GM19468 (cell line): ENCODE results near the gene SLC38A1.

Source experiments
- ATAC-seq: cut with Tn5 transposase; IDR thresholded peaks from one replicate; pipeline ENCODE4 v1.9.1; 2021; ENCODE audit warnings: mild to moderate bottlenecking, moderate library complexity, moderate number of reproducible peaks; ENCODE audit not compliant: unreplicated experiment; ENCODE audit errors: extremely low read depth

The SLC38A1 gene

DNA sequence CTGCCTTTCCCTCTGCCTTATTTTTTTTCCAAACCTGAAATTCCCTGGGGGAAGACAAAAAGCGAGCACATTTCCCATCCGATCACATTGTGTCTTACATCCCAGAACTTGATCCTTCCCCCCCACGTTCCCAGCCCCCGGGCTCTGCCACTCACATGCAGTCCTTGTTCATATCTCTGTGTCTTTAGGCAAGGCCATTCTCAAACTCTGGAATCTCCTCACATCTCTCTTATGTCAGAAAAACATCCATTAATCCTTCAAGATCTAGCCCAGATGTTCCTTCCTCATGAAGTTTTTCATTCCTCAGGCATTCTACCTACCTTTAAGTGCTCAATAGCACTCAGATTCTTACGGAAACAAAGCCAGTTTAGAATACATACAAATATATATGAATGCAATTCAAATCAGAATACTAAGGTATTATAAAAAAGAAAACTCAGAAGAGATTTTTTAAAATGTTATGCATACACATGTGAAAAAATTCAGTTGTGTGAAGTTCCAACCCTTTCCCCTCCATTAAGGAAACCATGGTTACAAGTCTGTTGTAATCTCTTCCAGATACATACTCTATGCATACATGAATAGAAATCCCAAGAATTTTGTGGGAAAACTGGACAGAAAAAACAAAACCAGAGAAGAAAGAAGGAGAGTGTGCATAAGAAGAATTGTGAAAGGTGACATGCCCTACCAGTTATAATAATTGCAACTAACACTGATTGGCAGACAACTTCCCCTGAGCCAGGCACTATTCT is 120.3 kb downstream of the SLC38A1 start:
- ATAC-seq = no peak

DNA sequence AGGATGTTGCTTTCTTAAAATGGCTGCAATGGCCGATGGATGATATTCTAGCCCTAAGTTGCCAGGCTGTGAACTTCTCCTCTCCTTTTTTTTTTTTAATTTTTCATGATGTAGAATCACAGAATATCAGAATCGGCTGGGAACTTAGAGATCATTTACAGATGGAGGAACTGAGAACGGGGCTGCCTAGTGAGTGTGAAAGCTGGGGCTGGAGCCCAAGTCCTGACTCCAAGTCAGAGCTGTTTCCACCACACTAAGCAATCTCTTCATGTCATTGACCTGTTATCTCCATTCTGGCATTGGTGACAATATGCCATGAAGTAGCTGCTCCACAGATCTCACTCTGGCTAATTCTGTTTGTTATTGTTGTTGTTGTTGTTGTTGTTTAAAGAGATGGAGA is 121.7 kb downstream of the SLC38A1 start:
- no peak for ATAC-seq

DNA sequence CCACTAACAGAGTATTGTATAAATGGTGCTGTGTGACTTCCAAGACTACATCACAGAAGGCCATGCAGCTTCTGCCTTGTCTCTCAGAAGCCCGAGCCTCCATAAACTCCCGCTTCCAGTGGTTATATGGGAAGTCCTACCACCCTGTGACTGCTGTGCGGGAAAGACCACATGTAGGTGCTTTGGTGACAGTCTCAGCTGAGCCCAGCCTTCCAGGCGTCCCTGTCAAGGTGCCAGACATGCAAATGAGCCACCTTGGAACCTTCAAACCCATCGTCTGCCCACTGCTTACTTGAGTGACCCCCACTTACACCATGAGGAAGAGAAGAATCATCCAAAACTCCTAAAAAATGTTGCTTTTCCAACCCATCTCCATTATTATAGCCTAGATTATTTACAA is 123.0 kb downstream of the SLC38A1 start:
- ATAC-seq = no peak

DNA sequence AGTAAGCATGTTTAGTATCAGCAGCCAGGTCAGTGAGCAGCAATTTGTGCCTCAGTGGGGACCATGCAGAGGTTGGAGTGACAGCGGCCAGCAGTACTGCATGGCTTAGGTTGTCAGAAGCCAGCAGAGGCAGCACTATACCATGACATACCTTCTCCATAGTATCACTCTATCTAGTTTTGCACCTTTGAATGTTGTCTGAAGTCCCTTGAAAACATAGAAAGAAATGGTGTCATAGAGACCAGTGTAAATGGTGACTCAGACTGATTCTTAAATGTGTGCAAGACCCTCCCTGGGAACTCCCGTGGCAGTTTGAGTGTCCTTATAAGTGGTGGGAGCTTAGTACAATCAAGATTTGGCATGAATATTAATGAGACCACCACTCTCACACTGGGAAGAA is 124.4 kb downstream of the SLC38A1 start:
- ATAC-seq = no peak

DNA sequence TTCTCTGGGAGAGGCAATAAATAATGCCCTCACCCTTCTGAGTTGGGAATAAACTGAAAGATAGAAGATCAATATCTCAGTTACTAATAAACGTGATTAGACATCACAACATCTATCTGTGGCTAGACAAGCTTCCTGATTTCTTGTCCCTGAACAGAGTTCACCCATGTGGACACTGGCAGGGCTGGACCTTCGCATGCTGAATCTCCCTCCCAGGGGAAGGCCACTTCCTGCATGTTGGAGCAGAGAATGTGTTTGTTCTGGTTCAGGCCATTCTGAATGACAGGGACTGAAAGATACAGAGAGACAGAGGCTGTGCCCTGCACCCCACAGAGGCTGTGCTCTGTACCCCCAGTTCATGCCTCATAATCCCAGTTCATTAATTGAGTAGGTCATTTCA is 132.6 kb downstream of the SLC38A1 start:
- no peak for ATAC-seq

DNA sequence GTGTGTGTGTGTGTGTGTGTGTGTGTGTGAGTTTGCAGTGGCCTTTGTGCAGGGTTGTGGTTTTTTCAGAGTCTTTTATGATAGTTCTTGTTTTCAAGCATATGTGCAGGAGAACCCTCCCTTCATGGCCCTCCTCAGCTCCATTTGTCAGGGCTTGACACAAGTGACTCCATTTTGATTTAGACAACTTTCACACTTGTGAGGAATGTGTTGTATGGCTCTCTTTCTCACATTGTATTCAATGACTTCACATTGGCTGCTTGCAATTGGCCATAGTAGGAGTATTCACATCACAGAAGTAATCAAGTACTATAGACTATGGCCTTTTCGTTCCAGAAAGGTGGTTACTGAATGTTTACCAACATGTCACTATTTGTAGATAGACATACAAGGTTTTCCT is 133.1 kb downstream of the SLC38A1 start:
- ATAC-seq = no peak

DNA sequence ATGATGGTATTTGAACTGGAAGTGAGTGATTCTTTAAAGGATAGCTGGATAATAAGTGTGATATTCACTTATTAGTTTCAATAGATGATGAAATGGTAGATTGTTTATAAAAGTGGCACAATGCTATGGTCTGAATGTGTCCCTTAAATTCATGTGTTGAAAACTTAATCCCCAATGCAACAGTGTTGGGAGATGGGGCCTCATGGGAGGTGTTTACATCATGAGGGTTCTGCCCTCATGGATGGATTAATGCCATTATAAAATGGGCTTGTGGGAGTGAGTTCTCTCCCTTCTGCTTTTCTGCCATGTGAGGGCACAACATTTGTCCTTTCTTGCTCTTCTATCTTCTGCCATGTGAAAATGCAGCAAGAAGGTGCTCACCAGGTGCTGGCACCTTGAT is 134.0 kb downstream of the SLC38A1 start:
- no peak for ATAC-seq

DNA sequence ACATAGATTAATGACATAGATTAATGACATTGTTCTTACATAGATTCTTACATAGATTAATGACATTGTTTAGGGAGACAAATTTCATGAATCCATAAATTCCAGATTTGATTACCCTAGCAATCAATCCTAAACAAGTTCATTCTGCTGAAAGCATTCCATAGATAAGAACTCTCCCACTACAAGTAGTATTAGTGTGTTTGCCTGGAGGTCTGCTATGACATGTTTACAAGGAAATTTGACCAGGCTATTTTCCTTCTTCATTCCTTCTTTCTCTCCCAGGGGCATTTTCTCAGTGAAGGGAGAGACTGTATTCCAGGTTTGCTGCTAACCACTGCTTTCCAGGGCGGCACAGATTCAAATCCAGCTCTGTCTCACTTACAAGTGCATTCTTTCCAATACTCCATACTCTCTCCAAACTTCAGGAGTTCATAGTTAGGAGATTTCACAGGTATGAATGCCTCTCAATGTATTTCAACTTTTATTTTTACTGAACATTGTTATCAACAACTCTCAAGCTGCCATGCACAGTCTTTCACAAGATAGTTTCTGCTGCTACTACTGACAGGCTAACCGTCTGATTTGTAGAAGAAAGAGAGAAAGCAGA is 134.5 kb downstream of the SLC38A1 start:
- ATAC-seq = no peak

DNA sequence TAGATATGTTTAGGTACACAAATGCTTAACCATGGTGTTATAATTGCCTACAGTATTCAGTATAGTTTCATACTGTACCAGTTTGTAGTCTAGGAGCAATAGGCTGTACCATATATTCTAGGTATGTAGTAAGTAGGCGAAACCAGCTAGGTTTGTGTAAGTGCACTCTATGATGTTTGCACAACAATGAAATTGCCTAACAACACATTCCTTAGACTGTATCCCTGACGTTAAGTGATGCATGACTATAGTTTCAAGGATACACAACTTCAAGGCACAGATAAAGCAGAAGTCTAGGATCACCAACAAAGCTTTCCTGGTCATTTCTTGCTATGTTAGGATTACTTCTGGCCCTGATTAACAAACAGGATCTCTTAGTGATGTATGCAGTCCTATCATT is 135.1 kb downstream of the SLC38A1 start:
- ATAC-seq = no peak
